ENCODE data around the gene TOM1L2.

The TOM1L2 gene

DNA sequence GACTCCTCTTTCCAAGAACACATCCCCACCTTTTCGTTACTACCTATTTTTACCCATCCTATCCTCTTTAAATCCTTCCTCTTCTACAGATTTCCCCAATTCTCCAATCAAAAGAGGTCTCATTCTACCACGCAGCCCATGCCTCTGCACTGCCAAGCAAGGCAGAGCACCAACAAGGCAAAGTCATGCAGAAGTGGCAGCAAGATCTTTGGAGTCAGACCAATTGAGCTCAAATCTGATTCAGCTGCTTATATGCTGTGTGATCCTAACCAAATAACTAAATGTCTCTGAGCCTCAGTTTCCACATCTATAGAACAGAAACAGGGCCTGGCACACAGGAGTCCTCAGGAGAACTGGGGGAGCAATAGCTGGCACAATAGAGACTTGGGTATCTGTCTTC, 41.0 kb downstream of the TOM1L2 start:
- H3K9me3 Mint-ChIP-seq: no peaks in the 10 kb centered on the region
- no peaks in the 10 kb centered on the region for H3K27me3 Mint-ChIP-seq
- ATAC-seq (no peak), DNase-seq (no peak)
- H3K4me1 Mint-ChIP-seq: peaks cover 39% of the 10 kb centered on the region
- peak overlapping the region in 1 of 2 donors; percentile 28 for H3K27ac Mint-ChIP-seq
- no peak overlapping the region for H3K4me3 Mint-ChIP-seq

DNA sequence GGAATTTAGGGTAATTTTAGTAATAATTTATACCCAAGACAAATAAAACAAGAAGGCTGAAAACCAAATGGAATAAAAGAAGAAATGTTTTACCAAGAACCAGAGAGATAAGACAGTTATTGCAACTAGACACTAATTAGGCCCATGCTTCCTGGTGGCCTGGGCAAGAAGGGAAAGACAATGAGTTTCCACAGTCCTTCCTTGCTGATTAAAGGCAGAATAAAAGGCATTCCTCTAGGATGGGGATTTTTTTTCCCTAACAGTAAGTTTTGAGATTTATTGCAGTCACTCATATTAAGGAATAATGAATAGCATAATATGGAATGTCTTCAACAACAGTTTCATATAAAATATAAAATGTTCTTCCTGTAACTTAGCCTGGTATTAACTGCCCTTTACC, 41.5 kb downstream of the TOM1L2 start:
- no peaks in the 10 kb centered on the region for H3K27me3 Mint-ChIP-seq
- peaks cover 34% of the 10 kb centered on the region for H3K4me1 Mint-ChIP-seq
- H3K27ac Mint-ChIP-seq: no peak overlapping the region
- no peak overlapping the region for H3K4me3 Mint-ChIP-seq
- ATAC-seq (no peak), DNase-seq (no peak)
- no peaks in the 10 kb centered on the region for H3K9me3 Mint-ChIP-seq

DNA sequence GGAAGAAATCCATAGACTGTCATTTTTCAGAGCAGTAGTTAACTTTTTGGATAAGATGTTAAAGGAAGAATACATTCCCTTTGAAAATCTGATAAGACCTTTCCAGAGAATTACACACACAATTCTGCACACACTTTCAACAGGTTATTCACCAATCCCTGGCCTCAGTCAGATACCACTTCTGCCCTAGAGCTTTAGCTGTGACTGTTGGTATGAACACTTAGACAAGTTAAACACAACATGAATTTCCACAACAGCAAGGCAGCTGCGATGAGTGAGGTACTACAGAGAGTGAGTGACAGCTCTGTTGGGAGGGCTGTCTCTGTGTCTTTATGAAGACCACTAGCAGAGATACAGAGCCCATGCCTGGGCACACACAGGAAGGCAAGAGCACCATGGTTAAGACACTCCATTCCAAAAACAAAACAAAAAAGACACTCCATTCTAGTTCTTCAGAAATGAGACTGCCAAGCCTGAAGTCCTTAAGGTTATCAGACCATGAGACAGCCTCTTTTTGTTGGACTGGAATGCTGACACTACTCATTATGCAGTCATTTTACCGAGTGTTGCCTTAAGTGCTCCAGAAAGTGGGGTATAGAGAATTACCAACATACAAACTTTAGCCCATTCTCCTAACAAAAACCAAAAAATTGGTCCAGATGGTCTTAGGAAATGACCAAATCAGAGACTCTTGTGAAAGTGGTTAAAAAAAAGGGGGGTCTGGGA, 42.4 kb downstream of the TOM1L2 start:
- no peak overlapping the region for H3K27ac Mint-ChIP-seq
- no peaks in the 10 kb centered on the region for H3K27me3 Mint-ChIP-seq
- ATAC-seq (no peak), DNase-seq (no peak)
- no peak overlapping the region for H3K4me3 Mint-ChIP-seq
- no peaks in the 10 kb centered on the region for H3K9me3 Mint-ChIP-seq
- H3K4me1 Mint-ChIP-seq: peaks cover 30% of the 10 kb centered on the region

DNA sequence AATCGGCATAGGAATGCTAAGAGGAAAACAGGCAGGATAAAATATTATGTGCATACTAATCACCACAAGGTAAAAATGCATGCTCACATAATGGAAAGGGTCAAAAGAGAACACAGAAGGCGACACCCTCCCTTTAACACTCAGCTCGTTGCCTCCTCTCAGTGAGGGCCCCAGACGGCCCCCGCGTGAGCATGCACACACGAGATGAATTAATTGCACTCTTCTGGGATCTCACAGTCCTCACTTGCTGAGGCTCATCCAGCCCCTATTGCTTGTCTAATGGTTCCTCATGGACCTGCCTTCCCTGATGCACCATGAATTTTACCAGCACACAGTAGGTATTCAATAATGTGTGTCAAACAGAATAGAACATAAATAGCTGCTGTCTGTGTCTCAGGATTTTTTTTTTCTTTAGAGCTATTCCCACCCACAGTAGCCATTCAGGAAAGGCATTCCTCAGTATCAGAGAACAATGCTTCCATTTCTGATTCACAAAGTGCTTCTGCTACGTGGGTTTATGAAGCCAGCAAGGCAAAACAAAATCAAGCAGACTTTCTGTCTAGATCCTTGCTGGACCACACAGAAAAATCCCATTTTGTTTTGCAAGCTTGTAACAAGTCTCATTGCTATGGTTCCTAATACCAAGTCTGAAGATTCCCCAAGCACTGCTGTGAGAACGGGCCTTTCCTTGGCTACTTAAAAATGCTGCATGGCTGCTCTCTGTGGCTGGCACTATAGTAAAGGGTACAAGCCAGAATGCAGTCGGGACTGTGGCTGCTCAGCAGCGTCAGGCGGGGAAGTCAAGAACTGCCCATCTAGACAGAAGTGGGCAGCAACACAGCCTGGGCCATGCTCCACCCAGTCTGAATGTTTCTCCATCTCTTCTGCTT, 43.6 kb downstream of the TOM1L2 start:
- Mint-ChIP-seq H3K27me3 (no peaks in the 10 kb centered on the region), H3K27ac (no peak overlapping the region), H3K9me3 (no peaks in the 10 kb centered on the region), H3K4me1 (peaks cover 22% of the 10 kb centered on the region), H3K4me3 (no peak overlapping the region)
- ATAC-seq: no peak
- no peak for DNase-seq

DNA sequence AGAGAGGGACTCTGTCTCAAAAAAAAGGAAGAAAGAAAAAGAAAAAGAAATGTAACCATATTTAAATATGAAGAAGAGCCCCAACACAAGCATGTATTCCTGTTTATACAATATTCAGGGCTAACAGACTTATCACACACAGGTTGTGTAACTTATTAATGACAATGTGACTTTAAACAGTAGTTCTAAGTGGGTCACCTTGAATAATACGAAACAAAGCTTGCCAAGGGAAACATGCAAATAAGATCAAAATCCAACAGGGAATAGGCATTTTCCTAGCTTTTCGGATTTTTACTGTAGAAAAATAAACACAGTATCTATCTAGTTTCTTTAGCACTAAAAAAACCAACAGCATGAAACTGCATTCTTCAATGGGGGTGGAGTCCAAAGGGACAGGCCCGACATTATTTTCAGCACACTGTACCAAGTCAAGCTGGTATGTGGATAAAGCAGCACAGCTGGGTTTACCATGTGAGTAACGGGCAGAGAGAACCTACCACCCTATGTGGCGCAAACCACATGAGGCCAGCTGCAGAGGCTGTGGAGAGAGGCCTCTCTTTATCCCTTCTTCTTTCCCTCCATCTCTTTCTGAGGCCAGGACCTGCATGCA, 45.3 kb downstream of the TOM1L2 start:
- ATAC-seq (no peak), DNase-seq (no peak)
- no peak overlapping the region for H3K4me3 Mint-ChIP-seq
- H3K4me1 Mint-ChIP-seq: peaks cover 24% of the 10 kb centered on the region
- no peak overlapping the region for H3K27ac Mint-ChIP-seq
- H3K9me3 Mint-ChIP-seq: no peaks in the 10 kb centered on the region
- no peaks in the 10 kb centered on the region for H3K27me3 Mint-ChIP-seq

DNA sequence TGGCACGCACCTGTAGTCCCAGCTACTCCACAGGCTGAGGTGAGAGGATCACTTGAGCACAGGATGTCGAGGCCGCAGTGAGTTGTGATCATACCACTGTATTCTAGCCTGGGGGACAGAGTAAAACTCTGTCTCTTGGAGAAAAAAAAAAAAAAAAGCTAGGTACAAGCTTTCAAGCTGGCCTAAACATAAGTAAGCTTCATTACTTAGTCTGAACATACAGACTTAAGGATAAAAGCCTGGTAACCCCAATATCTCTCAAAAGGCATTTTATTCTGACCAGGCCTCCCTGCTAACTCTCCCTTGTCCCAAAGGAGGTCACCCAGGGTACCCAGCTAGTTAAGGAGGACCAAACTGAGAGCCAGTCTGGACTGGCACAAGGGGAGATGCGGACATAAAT, 46.2 kb downstream of the TOM1L2 start:
- Mint-ChIP-seq H3K27me3 (no peaks in the 10 kb centered on the region), H3K27ac (no peak overlapping the region), H3K4me3 (no peak overlapping the region), H3K4me1 (peaks cover 30% of the 10 kb centered on the region), H3K9me3 (no peaks in the 10 kb centered on the region)
- no peak for DNase-seq
- ATAC-seq: no peak

DNA sequence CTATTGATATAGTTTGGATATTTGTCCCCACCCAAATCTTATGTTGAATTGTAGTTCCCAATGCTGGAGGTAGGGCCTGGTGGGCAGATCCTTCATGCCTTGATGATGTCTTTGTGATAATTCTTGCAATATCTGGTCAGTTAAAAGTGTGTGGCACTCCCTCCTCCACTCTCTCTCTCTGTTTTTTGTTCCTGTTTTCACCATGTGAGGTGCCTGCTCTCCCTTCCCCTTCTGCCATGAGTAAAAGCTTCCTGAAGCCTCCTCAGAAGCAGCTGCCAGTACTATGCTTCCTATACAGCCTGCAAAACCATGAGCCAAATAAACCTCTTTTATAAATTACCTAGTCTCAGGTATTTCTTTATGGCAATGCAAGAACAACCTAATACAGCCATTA, 47.3 kb downstream of the TOM1L2 start:
- Mint-ChIP-seq H3K27me3 (no peaks in the 10 kb centered on the region), H3K4me3 (no peak overlapping the region), H3K27ac (peak overlapping the region in 1 of 2 donors; percentile 29), H3K9me3 (no peaks in the 10 kb centered on the region), H3K4me1 (peaks cover 29% of the 10 kb centered on the region)
- ATAC-seq (no peak), DNase-seq (no peak)

DNA sequence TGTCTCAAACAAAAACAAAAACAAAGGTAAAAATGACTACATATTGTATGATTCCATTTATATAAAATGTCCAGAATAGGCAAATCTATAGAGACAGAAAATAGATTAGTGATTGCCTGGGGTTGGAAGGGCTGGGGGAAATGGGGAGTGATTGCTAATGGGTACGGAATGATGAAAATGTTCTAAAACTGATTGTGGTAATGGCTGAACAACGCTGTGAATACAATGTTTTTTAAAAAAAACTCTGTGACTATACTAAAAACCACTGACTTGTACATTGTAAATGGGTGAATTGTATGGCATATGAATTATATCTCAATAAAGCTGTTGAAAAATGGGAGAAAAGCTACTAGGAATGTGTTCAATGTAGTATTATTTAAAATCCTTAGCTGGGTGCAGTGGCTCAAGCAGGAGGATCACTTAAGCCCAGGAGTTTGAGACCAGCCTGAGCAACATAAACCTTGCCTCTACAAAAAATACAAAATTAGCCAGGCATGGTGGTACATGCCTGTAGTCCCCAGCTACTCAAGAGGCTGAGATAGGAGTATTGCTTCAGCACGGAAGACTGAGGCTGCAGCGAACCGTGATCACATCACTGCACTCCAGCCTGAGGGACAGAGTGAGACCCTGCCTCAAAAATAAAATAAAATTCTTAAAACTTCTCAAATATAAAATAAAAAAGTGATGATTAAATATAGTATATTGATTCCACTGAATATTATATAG, 47.9 kb downstream of the TOM1L2 start:
- peaks cover 31% of the 10 kb centered on the region for H3K4me1 Mint-ChIP-seq
- no peak for DNase-seq
- H3K27me3 Mint-ChIP-seq: no peaks in the 10 kb centered on the region
- ATAC-seq: no peak
- H3K9me3 Mint-ChIP-seq: no peaks in the 10 kb centered on the region
- H3K27ac Mint-ChIP-seq: no peak overlapping the region
- H3K4me3 Mint-ChIP-seq: no peak overlapping the region

DNA sequence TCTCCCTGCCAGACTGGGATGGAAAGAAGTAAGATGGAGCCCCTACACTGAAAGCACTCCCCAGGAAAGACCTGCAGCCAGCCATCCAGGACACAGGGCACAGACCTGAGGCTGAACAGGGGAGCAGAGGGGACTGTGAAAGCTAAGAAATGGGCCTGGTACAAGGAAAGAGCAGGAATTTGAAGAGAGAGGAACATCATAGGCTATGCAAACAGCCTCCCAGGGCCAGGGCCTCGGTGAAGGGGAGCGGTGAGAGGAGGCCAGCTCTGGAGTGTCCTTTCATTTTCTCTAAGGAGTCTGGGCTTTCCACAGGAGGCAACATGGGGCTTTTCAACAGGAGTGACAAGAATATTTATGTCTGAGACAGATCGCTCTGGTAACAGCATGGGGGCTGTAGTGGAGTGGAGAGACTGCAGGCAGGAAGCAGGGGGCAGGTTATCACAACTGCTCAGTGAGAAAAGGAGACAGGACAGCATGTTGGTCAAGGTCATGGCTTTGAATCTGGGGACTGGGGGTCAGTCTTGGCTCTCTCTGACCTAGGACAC, 50.1 kb downstream of the TOM1L2 start:
- Mint-ChIP-seq H3K4me1 (peaks cover 35% of the 10 kb centered on the region), H3K9me3 (no peaks in the 10 kb centered on the region), H3K27ac (no peak overlapping the region), H3K27me3 (no peaks in the 10 kb centered on the region), H3K4me3 (no peak overlapping the region)
- DNase-seq (no peak), ATAC-seq (no peak)

DNA sequence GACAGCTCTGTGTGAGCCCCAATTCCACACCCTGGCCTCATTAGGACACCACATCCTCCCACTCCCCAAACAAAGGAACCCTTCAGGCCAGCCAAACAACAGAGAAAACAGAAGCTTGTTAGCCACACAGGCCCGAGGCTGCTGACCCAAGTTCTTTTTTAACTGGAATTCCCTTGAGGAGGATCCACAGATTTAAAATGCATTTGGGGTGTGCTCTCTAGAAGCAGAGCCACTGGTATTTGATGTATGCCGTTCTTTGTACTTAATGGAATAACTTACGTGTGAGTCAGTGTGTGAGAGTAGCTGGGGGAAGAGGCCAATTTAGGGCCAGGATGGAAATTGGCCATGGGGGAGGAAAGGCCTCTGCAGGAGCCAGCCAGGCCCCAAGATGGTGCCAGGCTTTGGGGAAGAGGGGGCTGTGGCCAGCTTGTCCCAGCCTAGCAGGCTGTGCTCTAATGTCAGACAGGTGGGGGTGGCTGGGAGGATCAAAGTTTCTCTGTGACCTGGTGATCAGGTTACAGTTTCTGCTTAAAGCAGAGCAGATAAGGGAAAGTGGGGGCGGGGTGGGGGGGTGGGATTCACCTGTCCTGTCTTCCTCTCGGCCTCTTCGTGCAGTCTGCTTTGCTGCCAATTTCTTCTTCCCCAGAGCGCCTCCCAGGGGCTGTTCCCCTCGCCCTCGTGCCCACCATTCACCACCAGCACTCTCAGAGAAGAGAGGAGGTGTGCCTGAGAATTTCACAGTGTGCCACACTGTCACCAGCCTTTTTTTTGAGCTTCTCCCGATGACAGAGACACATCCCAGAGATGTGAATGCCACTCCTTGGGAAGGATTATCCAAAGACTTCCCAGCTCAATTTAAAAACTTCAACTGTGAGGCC, 50.8 kb downstream of the TOM1L2 start:
- Mint-ChIP-seq H3K4me1 (peaks cover 35% of the 10 kb centered on the region), H3K4me3 (no peak overlapping the region), H3K27me3 (no peaks in the 10 kb centered on the region), H3K9me3 (no peaks in the 10 kb centered on the region), H3K27ac (no peak overlapping the region)
- DNase-seq: no peak
- ATAC-seq: no peak

DNA sequence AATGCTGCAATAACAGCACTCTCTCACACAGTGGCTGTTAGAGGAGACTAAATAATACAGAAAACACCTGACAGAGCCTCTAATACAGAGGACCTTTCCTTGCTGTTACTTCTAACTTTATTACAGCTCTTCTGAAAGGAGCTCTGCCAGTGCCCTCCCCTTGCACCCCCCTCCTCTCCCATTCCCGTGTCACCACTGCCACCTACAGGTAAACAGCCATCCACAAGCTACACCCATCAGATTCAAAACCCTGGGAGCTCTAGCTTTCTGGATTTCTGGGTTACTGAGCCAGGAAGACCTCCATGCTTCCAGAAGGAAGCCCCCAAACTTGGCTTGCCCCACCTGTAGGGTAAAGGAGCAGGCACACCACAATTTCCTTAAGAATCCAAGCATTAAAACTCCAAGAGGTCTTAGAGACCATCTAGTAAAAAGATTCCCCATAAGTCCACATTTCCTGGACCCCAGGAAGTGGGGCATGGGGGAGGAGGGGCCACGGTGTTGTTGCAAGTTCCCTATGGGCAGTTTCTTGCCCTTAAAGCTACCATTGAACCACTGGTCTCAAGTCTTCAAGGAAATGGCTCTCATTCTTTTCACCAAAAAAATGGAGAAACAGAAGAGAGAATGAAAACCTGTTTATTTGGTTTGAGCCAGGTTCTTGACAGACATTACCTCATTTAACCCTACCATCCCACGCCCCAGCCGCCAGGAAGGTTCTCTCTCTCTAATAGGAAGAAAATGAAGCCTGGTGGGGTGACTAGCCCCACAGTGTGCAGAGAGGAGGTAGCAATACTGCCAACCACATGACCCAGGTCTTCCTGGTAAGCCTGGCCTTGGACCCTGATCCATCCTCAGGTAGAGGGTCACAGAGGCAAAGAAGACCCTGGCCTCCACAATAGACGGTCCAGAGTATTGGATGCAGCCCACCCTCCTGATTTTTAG, 52.8 kb downstream of the TOM1L2 start:
- peak; percentile 88 for ATAC-seq

DNA sequence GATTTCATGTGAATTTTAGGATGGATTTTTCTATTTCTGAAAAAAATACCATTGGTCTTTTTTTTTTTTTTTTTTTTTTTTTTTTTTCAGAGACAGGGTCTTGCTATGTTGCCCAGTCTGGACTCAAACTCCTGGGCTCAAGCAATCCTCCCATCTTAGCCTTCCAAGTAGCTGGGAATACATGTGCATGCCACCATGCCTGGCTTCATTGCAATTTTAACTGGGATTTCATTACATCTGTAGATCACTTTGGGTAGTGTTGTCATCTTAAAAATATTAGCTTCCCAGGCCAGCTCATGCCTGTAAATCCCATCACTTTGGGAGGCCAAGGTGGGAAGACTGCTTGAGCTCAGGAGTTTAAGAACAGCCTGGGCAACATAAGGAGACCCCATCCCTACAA, 54.8 kb downstream of the TOM1L2 start:
- H3K9me3 Mint-ChIP-seq: no peaks in the 10 kb centered on the region
- no peaks in the 10 kb centered on the region for H3K27me3 Mint-ChIP-seq
- no peak overlapping the region for H3K4me3 Mint-ChIP-seq
- H3K27ac Mint-ChIP-seq: no peak overlapping the region
- ATAC-seq: no peak
- H3K4me1 Mint-ChIP-seq: peaks cover 39% of the 10 kb centered on the region
- DNase-seq: no peak

More for the DNA sequence above, 52.8 kb downstream of the TOM1L2 start:
- Mint-ChIP-seq H3K27ac (peak overlapping the region in 1 of 2 donors; percentile 81), H3K4me1 (peaks cover 34% of the 10 kb centered on the region), H3K27me3 (no peaks in the 10 kb centered on the region), H3K4me3 (no peak overlapping the region), H3K9me3 (no peaks in the 10 kb centered on the region)
- DNase-seq: peak; percentile 64

DNA sequence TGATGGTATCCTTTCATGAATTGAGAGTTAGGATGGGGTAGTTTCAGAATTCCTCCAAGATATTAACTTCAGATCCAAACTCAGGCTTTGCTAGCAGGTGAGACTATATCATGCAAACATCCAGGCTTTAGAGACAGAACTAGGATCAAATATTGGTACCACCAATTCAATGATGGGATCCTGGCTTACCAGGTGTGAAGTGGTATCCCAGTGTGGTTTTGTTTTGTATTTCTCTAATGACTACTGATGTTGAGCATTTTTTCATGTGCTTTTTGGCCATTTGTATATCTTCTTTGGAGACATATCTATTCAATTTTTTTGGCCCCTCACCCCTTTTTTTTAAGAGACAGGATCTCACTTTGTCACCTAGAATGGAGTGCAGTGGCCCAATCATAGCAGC, 57.0 kb downstream of the TOM1L2 start:
- Mint-ChIP-seq H3K4me1 (peaks cover 27% of the 10 kb centered on the region), H3K27me3 (no peaks in the 10 kb centered on the region), H3K4me3 (no peak overlapping the region), H3K27ac (no peak overlapping the region), H3K9me3 (no peaks in the 10 kb centered on the region)
- DNase-seq (no peak), ATAC-seq (no peak)

Measured in stimulated activated naive CD8-positive, alpha-beta T cell treated with anti-CD3 and anti-CD28 coated beads, Interleukin-15, amount 100 ng/mL, for 72 hours (primary cell).